CD4-positive, alpha-beta T cell treated with Interleukin-17A for 4 hours (primary cell): Measurements from ENCODE around the gene PLEKHA4.
"Not testable (repeated sequence)": the region's sequence is repeated elsewhere in the genome, so short reads cannot be mapped to it uniquely, and the experiment has no call there.

Source experiments
- DNase-seq: peaks from one replicate; pipeline ENCODE4 v3.0.0-alpha.2; 2020; ENCODE audit warnings: mixed read lengths

PLEKHA4 gene

DNA sequence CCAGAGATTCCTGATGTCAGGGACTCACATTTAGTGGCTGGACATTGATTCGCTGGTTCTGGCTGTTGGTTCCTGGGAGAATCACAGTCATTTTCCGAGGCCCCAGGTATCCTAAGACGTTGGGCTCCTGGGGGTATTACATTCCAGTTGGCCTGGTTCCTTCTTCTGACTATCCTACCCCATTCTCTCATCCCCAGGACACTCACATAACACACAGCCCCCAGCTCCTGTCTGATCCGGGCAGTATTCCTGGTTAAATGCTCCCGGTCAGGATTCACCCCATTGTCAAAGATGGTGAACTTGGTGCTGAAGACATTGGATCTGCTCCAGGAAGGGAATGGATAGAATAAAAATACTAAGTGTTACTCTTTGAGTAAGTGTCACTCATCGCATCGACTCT is 15.3 kb upstream of the PLEKHA4 start:
- DNase-seq: no peak

DNA sequence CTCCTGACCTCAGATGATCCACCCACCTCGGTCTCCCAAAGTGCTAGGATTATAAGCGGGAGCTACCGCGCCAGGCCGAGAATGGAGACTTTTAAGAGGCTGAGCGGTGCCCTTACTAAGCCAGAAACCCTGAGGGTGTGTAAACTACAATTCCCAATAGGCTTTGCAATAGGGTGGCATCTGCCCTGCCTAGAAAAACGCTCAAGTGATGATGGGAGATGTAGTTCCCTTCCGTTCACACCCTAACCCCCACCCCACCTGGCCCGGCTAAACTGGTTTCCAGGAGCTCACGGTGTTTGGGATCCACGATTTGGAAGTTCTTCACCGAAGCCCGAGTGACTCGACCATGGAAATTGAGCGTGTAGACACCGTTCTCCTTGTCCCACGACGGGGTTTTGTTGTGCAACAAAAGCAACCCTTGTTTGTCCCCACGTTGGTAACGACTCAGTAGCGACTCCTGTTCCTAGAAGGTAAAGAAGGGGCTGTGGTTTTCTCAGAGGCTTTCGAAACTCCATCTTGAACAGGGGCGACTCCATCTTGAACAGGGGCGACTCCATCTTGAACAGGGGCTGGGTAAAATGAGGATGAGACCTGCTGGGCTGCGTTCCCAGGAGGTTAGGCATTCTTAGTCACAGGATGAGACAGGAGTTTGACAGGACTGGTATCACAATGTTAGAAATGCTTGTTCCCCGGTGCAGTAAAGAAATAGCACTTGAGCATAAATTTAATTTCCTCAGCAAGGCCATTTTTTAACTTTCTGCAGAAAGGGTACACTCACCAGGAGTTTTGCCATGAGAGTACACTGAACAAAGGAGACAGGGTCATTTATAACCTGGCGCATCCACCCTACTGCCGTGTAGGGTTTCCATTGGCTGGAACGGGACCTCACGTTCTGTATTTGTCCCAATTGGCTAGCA is 13.6 kb upstream of the PLEKHA4 start:
- DNase-seq: peak; percentile 24

DNA sequence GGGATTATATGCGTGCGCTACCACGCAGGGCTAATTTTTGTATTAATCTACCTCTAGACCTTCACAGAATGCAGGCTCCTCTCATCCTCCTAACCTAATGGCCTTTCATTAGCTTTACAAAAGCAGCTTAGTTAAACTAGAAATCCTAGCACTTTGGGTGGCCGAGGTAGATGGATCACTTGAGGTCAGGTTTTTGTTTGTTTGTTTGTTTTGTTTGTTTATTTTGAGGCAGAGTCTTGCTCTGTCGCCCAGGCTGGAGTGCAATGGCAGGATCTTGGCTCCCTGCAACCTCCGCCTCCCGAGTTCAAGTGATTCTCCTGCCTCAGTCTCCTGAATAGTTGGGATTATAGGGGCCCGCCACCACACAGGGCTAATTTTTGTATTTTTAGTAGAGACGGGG is 11.3 kb upstream of the PLEKHA4 start:
- DNase-seq: not testable (repeated sequence)

DNA sequence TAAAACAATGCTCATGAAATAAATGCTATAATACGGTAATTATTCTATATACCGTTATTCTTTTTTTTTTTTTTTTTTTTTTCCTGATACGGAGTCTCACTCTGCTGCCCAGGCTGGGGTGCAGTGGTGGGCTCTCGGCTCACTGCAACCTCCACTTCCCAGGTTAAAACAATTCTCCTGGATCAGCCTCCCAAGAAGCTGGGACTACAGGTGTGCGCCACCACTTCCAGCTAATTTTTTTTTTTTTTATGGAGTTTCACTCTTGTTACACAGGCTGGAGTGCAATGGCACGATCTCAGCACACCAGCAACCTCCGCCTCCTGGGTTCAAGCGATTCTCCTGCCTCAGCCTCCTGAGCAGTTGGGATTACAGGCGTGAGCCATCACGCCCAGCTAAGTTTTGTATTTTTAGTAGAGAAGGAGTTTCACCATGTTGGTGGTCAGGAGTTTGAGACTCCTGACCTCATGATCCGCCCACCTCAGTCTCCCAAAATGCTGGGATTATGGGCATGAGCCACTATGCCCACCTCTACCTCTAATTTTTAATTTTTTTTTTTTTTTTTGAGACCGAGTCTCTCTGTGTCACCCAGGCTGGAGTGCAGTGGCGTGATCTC is 10.7 kb upstream of the PLEKHA4 start:
- DNase-seq: no peak

GRCh38 chr19:48878196-48879024 is 10.0 kb upstream of the PLEKHA4 start:
- DNase-seq: no peak

DNA sequence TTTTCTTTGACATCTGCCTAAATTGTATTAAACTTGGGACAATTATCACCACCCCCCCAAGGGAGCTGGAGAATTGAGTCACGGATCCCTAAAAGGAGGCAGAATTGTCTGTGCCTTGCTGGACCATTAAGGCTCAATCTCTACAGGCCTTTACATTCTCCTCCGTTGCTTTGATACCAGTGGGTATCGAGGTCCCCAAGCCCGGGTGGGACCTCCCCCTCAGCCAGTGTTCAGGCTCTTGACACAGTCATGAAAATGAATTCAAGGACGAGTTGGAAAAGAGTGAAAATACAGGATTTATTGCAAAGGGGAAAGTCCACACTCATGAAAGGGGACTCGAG is 9.4 kb upstream of the PLEKHA4 start:
- DNase-seq: no peak

- DNase-seq: peak; percentile 70
These were observed 7.9 kb upstream of the PLEKHA4 start for GRCh38 chr19:48876043-48876981.

DNA sequence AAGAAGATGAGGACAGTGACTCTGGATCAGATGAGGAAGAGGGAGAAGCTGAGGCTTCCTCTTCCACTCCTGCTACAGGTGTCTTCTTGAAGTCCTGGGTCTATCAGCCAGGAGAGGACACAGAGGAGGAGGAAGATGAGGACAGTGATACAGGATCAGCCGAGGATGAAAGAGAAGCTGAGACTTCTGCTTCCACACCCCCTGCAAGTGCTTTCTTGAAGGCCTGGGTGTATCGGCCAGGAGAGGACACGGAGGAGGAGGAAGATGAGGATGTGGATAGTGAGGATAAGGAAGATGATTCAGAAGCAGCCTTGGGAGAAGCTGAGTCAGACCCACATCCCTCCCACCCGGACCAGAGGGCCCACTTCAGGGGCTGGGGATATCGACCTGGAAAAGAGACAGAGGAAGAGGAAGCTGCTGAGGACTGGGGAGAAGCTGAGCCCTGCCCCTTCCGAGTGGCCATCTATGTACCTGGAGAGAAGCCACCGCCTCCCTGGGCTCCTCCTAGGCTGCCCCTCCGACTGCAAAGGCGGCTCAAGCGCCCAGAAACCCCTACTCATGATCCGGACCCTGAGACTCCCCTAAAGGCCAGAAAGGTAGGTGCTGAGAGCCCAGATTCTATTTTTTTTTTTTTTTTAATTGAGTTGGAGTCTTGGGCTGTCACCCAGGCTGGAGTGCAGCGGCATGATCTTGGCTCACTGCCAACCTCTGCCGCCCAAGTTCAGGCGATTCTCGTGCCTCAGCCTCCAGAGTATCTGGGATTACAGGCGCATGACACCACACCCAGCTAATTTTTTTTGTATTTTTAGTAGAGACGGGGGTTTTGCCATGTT is 6.1 kb upstream of the PLEKHA4 start:
- no peak for DNase-seq

DNA sequence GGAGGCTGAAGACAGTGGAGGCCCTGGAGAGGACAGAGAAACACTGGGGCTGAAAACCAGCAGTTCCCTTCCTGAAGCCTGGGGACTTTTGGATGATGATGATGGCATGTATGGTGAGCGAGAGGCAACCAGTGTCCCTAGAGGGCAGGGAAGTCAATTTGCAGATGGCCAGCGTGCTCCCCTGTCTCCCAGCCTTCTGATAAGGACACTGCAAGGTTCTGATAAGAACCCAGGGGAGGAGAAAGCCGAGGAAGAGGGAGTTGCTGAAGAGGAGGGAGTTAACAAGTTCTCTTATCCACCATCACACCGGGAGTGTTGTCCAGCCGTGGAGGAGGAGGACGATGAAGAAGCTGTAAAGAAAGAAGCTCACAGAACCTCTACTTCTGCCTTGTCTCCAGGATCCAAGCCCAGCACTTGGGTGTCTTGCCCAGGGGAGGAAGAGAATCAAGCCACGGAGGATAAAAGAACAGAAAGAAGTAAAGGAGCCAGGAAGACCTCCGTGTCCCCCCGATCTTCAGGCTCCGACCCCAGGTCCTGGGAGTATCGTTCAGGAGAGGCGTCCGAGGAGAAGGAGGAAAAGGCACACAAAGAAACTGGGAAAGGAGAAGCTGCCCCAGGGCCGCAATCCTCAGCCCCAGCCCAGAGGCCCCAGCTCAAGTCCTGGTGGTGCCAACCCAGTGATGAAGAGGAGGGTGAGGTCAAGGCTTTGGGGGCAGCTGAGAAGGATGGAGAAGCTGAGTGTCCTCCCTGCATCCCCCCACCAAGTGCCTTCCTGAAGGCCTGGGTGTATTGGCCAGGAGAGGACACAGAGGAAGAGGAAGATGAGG is 5.3 kb upstream of the PLEKHA4 start:
- DNase-seq: no peak

GRCh38 chr19:48872884-48873475 is 4.6 kb upstream of the PLEKHA4 start:
- DNase-seq: peak; percentile 83

- DNase-seq: peak; percentile 97
These were observed 3.9 kb upstream of the PLEKHA4 start, which contains the start of gene PPP1R15A for GRCh38 chr19:48872182-48872883. Gene PPP1R15A, plus strand, starts transcription at chr19:48872421. Its CDS starts 813 bp downstream, at chr19:48873234.

DNA sequence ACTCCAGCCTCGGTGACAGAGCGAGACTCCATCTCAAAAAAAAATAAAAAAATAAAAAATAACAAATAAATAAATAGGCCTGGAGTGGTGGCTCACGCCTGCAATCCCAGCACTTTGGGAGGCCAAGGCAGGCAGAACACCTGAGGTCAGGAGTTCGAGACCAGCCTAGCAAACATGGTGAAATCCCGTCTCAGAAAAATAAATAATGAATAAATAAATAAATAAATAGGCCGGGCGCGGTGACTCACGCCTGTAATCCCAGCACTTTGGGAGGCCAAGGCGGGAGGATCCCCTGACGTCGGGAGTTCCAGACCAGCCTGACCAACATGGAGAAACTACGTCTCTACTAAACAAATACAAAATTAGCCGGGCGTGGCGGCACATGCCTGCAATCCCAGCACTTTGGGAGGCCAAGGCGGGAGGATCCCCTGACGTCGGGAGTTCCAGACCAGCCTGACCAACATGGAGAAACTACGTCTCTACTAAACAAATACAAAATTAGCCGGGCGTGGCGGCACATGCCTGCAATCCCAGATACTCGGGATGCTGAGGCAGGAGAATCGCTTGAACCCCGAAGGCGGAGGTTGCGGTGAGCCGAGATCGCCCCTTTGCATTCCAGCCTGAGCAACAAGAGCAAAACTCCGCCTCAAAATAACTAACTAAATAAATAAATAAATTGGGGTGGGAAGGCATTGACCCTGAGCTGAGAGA is 3.2 kb upstream of the PLEKHA4 start:
- DNase-seq: not testable (repeated sequence)

GRCh38 chr19:48870048-48870447 is 1.6 kb upstream of the PLEKHA4 start:
- no peak for DNase-seq

GRCh38 chr19:48867746-48868113 is 687 bp downstream of the PLEKHA4 start:
- no peak for DNase-seq

- no peak for DNase-seq
These were observed 1.2 kb downstream of the PLEKHA4 start for GRCh38 chr19:48867123-48867745.

DNA sequence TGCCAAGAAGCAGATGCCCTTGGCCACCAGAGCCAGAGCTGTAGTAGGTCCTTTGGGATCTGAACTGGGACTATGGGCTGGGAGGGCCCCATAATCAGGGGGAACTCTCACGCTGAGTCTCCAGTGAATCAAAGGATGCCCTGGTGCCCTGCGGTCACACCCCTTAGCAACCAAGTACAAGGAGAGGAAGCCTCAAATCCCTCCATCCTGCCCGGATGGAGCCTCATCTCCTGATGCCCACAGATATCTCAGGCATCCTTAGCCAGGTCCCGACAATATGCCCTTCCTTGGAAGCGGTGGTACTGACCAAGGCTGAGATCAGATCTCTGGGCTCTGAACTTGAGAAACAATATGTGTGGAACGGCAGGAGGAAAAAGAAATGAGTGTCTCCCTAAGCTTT is 1.7 kb downstream of the PLEKHA4 start:
- no peak for DNase-seq

DNA sequence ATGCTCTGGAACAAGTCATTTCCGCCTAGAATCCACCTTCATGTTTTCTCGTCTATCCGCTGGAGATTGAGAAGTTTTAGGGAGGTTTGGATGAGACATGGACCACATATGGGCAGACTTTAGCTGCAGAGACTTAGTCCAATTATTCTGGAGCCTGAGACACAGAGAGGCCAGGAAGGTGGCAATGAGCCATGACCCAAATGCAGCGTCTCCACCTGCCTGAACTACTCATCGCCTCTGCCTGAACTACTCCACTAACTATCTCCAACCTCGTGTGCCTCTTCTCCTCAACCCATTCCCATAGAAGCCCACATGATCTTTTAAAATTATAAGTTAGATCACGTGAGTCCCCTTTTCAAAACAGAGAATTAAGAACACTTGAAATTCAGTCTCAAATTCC is 5.6 kb downstream of the PLEKHA4 start:
- DNase-seq: no peak

DNA sequence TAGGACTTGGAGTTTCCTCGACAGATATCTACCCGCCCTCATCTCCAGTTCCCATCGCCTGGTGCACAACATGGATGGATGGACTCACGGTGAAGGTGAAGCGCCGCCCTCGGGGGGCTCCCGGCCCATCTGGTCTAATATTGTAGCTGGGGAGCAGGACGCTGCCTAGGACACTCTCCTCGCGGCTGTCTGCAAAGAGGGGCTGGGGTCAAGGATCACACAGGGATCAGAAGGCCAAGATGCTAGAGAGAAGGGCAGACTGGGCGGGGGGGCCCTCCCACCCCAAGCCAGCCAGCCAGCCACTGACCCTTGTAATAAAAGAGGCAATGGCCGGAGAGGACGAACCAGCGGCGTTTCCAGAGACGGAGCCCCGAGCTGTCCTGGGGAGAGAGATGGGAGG is 7.1 kb downstream of the PLEKHA4 start:
- DNase-seq: no peak
